GM23338 (cell line): ENCODE data around the gene DPY19L3. TPM values are rescaled to one million over a fixed set of nuclear protein-coding genes. Genes with fewer than 3 reads are reported as not detected.

Experiments
- ATAC-seq: fragments of 200-7000 bp; cut with Tn5 transposase; 3 replicates; pipeline ENCODE4 v1.9.1; 2020
- DNase-seq: peaks from one replicate; pipeline ENCODE4 v3.0.0-alpha.2; 2015; ENCODE audit warnings: low spot score
- H2AFZ ChIP-seq: fragments of 200-600 bp; sonication (generic); 2 replicates; pipeline ENCODE4 v1.8.0; 2016; ENCODE audit warnings: antibody characterized with exemption, mild to moderate bottlenecking, moderate library complexity
- H3F3A ChIP-seq: fragments of 200-600 bp; sonication (generic); replicated peaks from 2 replicates; pipeline ENCODE4 v1.8.0; 2017; ENCODE audit warnings: antibody characterized with exemption, mixed run types, low read depth
- H3K27ac ChIP-seq: fragments of 200-600 bp; sonication (generic); 2 replicates; pipeline ENCODE4 v1.6.1; 2016; ENCODE audit warnings: low read depth
- H3K27me3 ChIP-seq: fragments of 200-600 bp; sonication (generic); 2 replicates; pipeline ENCODE4 v1.8.0; 2016; ENCODE audit warnings: mild to moderate bottlenecking, mixed run types, moderate library complexity; ENCODE audit not compliant: insufficient read depth
- H3K36me3 ChIP-seq: fragments of 200-600 bp; sonication (generic); 2 replicates; pipeline ENCODE4 v1.8.0; 2016; ENCODE audit warnings: mild to moderate bottlenecking; ENCODE audit not compliant: insufficient read depth
- H3K4me1 ChIP-seq: fragments of 200-600 bp; sonication (generic); 2 replicates; pipeline ENCODE4 v1.8.0; 2016; ENCODE audit warnings: mild to moderate bottlenecking, moderate library complexity; ENCODE audit not compliant: insufficient read depth
- H3K4me2 ChIP-seq: fragments of 200-600 bp; sonication (generic); 2 replicates; pipeline ENCODE4 v1.7.1; 2017; ENCODE audit warnings: mixed run types
- H3K4me3 ChIP-seq: fragments of 200-600 bp; sonication (generic); 2 replicates; pipeline ENCODE4 v1.6.1; 2016; ENCODE audit warnings: mixed run types
- H3K79me2 ChIP-seq: fragments of 200-600 bp; sonication (generic); replicated peaks from 2 replicates; pipeline ENCODE4 v1.8.0; 2017; ENCODE audit warnings: mild to moderate bottlenecking; ENCODE audit not compliant: insufficient read depth
- H3K9me2 ChIP-seq: fragments of 200-600 bp; sonication (generic); 2 replicates; pipeline ENCODE4 v1.8.0; 2017; ENCODE audit not compliant: insufficient read depth
- H4K20me1 ChIP-seq: fragments of 200-600 bp; sonication (generic); replicated peaks from 2 replicates; pipeline ENCODE4 v1.8.0; 2017; ENCODE audit warnings: mild to moderate bottlenecking; ENCODE audit not compliant: insufficient read depth
- H3K27ac Mint-ChIP-seq: 2 replicates; pipeline ENCODE4 v1.8.0; 2020; ENCODE audit warnings: inconsistent platforms, mild to moderate bottlenecking, moderate library complexity, mixed read lengths
- H3K27me3 Mint-ChIP-seq: 3 replicates; pipeline ENCODE4 v1.8.0; 2022; ENCODE audit warnings: low read depth, mild to moderate bottlenecking, moderate library complexity, mixed read lengths, inconsistent platforms; ENCODE audit not compliant: insufficient read depth, poor library complexity
- H3K36me3 Mint-ChIP-seq: 3 replicates; pipeline ENCODE4 v1.8.0; 2021; ENCODE audit warnings: low read depth, mild to moderate bottlenecking, inconsistent platforms, moderate library complexity, mixed read lengths
- H3K4me1 Mint-ChIP-seq: 3 replicates; pipeline ENCODE4 v1.8.0; 2020; ENCODE audit warnings: mild to moderate bottlenecking, inconsistent platforms, mixed read lengths
- H3K4me3 Mint-ChIP-seq: 3 replicates; pipeline ENCODE4 v1.8.0; 2021; ENCODE audit warnings: moderate library complexity, mild to moderate bottlenecking, inconsistent platforms, mixed read lengths
- H3K9me3 Mint-ChIP-seq: 3 replicates; pipeline ENCODE4 v1.8.0; 2020; ENCODE audit warnings: moderate library complexity, mild to moderate bottlenecking, inconsistent platforms, mixed read lengths
- CREB1 ChIP-seq: fragments of 250-450 bp; sonication (Bioruptor Pico); IDR thresholded peaks from 2 replicates; pipeline ENCODE4 v1.5.0; 2020; ENCODE audit warnings: low read depth, mild to moderate bottlenecking, moderate library complexity
- CTCF ChIP-seq, 2 experiments: fragments of 200-600 bp in 1 of 2; sonication (generic) in 1 of 2; conservative IDR thresholded peaks; 2 replicates each; pipeline versions ENCODE4 v1.5.1 to v1.6.1; 2016 to 2017; ENCODE audit warnings: antibody characterized with exemption in 2 of 2, low read depth in 2 of 2, mild to moderate bottlenecking in 2 of 2, moderate library complexity in 1 of 2
- ETS1 ChIP-seq: IDR thresholded peaks from 2 replicates; pipeline ENCODE4 v1.6.1; 2016; ENCODE audit warnings: antibody characterized with exemption
- EZH2 ChIP-seq: fragments of 200-600 bp; sonication (generic); IDR thresholded peaks from one replicate; pipeline ENCODE4 v1.8.0; 2017; ENCODE audit warnings: antibody characterized with exemption, mild to moderate bottlenecking, low read depth; ENCODE audit not compliant: unreplicated experiment
- EZH2phosphoT487 ChIP-seq: fragments of 200-600 bp; sonication (generic); IDR thresholded peaks from one replicate; pipeline ENCODE4 v1.8.1; 2018; ENCODE audit warnings: antibody characterized with exemption; ENCODE audit not compliant: unreplicated experiment
- JUNB ChIP-seq: IDR thresholded peaks from one replicate; pipeline ENCODE4 v1.6.1; 2016; ENCODE audit warnings: antibody characterized with exemption; ENCODE audit not compliant: unreplicated experiment
- NANOG ChIP-seq: IDR thresholded peaks from 2 replicates; pipeline ENCODE4 v1.6.1; 2016; ENCODE audit warnings: antibody characterized with exemption, borderline replicate concordance
- POLR2AphosphoS5 ChIP-seq: IDR thresholded peaks from 2 replicates; pipeline ENCODE4 v1.6.1; 2016; ENCODE audit warnings: antibody characterized with exemption, low read depth
- REST ChIP-seq: IDR thresholded peaks from one replicate; pipeline ENCODE4 v1.6.1; 2018; ENCODE audit warnings: antibody characterized with exemption; ENCODE audit not compliant: unreplicated experiment
- STAT1 ChIP-seq: IDR thresholded peaks from one replicate; pipeline ENCODE4 v1.6.1; 2016; ENCODE audit warnings: antibody characterized with exemption; ENCODE audit not compliant: unreplicated experiment
- ZNF114 ChIP-seq: fragments of 250-450 bp; sonication (Bioruptor Pico); IDR thresholded peaks from 2 replicates; pipeline ENCODE4 v1.5.0; 2020; ENCODE audit warnings: mild to moderate bottlenecking, moderate library complexity
- ZNF331 ChIP-seq: fragments of 250-450 bp; sonication (Bioruptor Pico); IDR thresholded peaks from 2 replicates; pipeline ENCODE4 v1.5.0; 2020; ENCODE audit warnings: low read depth, mild to moderate bottlenecking, moderate library complexity
- ZNF462 ChIP-seq: fragments of 250-450 bp; sonication (Bioruptor Pico); IDR thresholded peaks from 2 replicates; pipeline ENCODE4 v1.5.0; 2020; ENCODE audit warnings: mild to moderate bottlenecking, moderate library complexity
- polyA plus RNA-seq: library from polyadenylated mRNA; unstranded; fragments of >200 nt; fragmentation: Nextera tagmentation; extraction: Ambion mirVana; gene quantifications from 2 replicates; pipeline ENCODE4 v1.2.1, GENCODE V29; 2016
- total RNA-seq: library from RNA; depleted of rRNA; stranded (reverse); fragments of >200 nt; shearing (Covaris generic); gene quantifications from 2 replicates; pipeline ENCODE4 v1.2.3, GENCODE V29; 2014

DPY19L3 gene
- total and polyA plus RNA-seq, 2 experiments from 2014 or later = 13.5 to 46.6 TPM

- Histone ChIP-seq H3K79me2 (0 out of 2 replicates have a peak, but pooled peaks cover 2% of the 10 kb centered on the region), H4K20me1 (no peaks in the 10 kb centered on the region; the same call in 1 of the 2 replicates), H3K4me2 (no peak overlapping the region), H3K9me2 (no peaks in the 10 kb centered on the region), H3K36me3 (peaks cover 23% of the 10 kb centered on the region; the same call in 1 of the 2 replicates), H2AFZ (no peak overlapping the region), H3K27ac (no peak overlapping the region), H3K4me1 (no peaks in the 10 kb centered on the region), H3K4me3 (no peak overlapping the region), H3F3A (no peaks in the 10 kb centered on the region), H3K27me3 (no peaks in the 10 kb centered on the region)
- no peaks in the 10 kb centered on the region for H3K4me1 Mint-ChIP-seq
- TF ChIP-seq ZNF331 (no peak), EZH2 (no peak), NANOG (no peak), EZH2phosphoT487 (no peak), ETS1 (no peak), POLR2AphosphoS5 (no peak), REST (no peak), ZNF462 (CRISPR knock-in tag) (no peak), CREB1 (CRISPR knock-in tag) (no peak), JUNB (no peak), STAT1 (no peak), ZNF114 (CRISPR knock-in tag) (no peak), CTCF (conservative IDR thresholded peaks at IDR 0.05; ENCODE audit: low read depth in 2 of 2) (no peak)
- H3K9me3 Mint-ChIP-seq = peaks cover 3% of the 10 kb centered on the region
- no peak overlapping the region for H3K4me3 Mint-ChIP-seq
- H3K27me3 Mint-ChIP-seq = peaks cover 3% of the 10 kb centered on the region
- ATAC-seq = no peak
- DNase-seq = no peak
- H3K27ac Mint-ChIP-seq = no peak overlapping the region
- H3K36me3 Mint-ChIP-seq = peaks cover 34% of the 10 kb centered on the region
Measured at GRCh38 chr19:32380269-32380668, 25.3 kb upstream of the DPY19L3 start.
